Cardiac septum (tissue), 1 donor: ENCODE results near the gene ZBTB7C. TPM values are rescaled to one million over a fixed set of nuclear protein-coding genes. Genes with fewer than 3 reads are reported as not detected.

Experiments
- DNase-seq: peaks from one replicate; pipeline ENCODE4 v3.0.0-alpha.2; 2020; ENCODE audit warnings: low spot score
- intact Hi-C: fragments of 100-400 bp; cut with DNase I; formaldehyde crosslinking; loops from one replicate; pipeline ENCODE4 v1.14.0; 2022
- total RNA-seq: library from RNA; stranded (reverse); fragmentation: NEBNext Ultra II Directional; extraction: Animal tissue kit (Norgen Biotek cat#: 25700); gene quantifications from one replicate; pipeline ENCODE4 v1.2.1, GENCODE V29; 2021
- donor health status: DM: no; HTN: no; CAD: no.

The ZBTB7C gene
- total RNA-seq, 1 donor from 2014 or later, result 8.0 TPM

DNA sequence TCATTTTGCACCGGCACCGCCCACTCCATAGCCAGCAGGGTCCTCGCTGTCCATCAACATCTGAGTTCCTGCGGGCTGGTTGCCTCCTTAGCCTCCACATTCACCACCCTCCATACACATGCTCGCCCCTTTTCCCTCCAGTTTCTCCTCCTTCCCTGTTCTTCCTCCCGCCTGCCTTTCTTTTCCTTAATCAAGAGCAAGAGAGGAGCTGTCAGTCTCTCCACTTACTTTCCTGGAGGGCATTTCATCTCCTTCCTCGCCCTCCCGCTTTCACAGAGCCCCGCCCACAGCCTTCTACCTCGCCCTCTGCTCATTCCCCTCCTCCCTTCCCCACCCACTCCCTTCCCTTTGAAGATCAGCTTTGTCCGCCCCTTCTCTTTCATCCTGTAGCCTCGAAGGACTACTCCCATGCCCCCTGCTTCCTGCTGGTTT is 13.8 kb upstream of the ZBTB7C start:
- no peak for DNase-seq
- intact Hi-C loops, result no loop called here

DNA sequence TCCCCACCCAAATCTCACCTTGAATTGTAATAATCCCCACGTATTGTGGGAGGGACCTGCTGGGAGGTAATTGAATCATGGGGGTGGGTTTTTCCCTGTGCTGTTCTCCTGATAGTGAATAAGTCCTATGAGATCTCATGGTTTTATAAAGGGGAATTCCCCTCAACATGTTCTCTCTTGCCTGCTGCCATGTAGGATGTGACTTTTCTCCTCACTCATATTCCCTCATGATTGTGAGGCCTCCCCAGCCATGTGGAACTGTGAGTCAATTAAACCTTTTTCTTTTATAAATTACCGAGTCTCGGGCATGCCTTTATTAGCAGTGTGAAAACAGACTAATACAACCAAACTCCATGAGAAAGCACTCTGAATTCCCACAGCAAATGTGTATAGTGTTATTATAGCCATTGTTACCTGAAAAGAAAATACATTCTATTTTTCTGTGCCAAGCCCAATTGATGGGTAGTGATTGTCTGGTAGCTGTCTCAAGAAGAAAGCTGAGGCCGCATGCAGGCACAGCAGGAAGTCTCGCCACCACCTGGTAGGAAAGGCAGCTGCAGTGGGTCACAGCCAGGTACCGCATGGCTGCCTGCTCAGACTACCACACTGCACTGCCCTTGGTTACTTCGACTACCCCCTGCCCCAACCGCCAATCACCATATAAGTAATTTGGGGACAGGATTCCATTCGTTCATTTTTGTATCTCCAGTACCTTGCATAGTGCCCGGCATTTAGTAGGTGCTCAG is 10.3 kb upstream of the ZBTB7C start:
- intact Hi-C loops, result no loop called here
- DNase-seq, result no peak

DNA sequence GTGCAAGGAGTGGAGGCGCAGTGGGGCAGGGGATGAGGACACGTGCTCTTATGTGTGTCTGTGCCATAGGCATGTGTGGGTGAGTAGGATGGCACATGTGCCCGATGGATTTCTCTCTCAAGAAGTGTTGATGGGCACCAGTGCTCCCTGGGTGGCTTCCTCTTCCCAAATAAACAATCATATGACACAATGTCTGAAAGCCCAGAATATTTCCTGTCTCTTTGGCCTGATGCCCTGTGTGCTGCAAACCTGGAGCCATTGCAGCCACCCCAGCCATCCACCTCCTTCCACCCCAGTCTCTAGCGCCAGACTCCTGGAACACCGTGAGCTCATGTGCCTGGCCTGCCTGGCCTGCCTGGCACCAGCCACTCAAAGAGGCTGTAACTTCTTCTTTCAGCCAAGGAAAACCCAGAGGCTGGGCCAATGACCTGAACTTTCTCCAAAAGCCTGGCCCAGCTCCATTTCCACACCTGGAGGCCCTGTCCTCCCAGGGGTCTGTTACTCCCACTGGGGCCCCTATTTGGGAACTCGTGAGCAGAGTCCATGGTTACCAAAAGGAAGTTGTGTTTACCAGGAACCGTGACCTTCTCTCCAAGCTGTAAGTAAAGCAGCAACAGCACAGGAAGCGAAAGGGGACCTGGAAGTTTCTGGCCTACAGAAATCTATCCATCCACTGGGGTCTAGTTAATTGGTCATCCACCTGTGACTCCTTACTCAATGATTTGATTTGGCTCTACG is 9.5 kb upstream of the ZBTB7C start:
- DNase-seq, result no peak
- intact Hi-C loops, result no loop called here

DNA sequence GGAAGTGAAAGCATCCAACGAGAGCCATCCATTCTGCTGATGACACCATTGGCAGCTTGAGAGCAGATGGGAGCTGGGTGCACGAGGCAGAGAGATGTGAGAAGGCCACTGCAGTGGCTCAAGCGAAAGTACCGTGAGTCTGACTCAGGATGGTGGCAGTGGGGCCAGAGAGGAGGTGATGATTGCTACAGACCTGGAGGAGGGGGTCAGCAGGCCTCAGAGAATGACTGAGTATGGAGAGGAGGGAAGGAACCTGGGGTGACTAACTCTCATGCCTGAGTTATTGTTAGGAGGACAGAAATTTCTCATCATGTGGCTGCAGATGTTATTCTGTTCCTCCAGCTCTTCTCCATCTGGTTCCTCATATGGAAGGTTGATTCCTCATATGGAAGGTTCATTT is 8.8 kb upstream of the ZBTB7C start:
- intact Hi-C loops, result no loop called here
- DNase-seq, result no peak

DNA sequence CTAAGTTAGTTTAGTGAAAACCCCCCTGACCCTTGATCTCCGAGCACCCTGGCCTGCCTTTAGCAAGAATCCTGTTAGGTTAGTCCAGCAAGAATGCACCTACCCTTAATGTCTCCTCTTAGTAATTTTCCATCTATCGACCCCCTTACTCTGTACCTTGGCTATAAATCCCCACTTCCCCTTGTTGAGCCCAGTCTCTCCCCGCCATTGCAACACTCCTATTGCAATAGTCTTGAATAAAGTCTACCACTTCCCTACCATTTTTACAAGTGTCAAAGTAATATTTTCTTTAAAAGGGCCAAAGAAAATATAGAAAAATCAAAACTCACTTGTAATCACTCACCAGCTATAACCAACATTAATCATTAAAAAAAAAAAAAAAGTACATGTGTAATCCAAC is 4.2 kb upstream of the ZBTB7C start:
- intact Hi-C loops, result no loop called here
- no peak for DNase-seq

DNA sequence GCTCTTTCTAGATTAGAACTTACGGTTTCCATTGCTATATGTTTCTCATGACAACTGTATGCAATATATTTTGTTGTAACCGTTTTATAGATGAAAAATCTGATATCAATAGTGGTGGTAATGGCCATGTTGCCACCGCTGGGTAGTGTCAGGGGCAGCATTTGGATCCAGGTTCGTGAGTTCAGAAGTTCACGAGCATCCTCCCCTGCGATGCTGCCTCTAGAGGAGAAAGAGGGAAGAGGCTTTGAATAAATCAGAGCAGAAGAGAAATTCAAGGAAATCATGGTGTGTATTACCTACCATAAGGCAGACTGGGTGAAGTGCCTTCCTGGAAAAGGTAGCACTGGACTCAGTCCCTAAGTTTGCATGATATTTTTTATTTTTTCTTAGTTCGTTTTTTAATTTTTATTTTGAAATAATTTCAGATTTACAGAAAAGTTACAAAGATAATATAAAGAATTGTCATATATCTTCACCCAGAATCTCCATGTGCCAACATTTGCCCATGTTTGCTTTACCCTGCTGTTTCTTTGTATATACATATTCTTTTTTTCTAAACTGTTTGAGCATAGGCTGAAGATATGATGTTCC is 3.3 kb upstream of the ZBTB7C start:
- intact Hi-C loops, result no loop called here

DNA sequence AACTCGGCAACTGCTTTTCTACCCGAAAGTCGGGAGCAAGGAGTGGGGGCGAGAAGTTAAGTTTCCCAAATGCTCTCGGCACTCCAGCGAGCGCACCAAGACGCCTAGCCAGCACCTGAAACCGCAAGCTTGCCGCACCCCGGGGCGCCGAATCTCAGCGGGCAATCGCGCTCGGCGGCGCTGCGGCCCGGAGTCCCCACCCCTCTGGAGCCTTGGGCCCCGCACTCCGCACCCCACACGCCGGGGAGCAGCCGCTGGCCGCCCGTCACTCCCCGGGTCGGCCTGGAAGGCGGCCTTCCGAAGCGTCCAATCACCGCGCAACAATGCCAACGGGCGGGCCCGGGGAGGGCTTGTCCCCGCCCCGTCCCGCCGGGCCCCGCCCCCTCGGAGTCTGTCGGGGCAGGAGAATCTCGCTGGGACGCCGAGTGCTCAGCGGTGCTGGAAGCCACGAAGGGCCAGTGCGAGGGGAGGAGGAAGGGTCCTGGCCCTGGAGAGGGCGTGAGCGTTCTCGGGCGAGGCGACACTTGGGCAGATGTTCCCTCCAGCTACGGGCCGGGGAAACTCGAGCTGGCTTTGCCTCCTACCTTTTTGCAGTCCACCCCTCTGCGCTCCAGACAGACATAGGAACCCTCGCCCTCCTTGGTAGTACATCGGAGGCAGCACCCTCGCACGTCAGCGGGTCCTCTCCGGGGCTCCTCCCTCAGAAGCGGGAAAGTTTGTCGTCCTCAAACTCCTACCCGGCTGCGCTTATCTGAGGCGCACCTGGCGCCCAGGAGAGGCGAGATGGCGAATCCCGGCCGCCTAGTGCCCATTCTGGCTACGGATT is 1.1 kb upstream of the ZBTB7C start:
- peak; percentile 95 for DNase-seq
- intact Hi-C loops, result no loop called here

More for the DNA sequence above, 3.3 kb upstream of the ZBTB7C start:
- no peak for DNase-seq

DNA sequence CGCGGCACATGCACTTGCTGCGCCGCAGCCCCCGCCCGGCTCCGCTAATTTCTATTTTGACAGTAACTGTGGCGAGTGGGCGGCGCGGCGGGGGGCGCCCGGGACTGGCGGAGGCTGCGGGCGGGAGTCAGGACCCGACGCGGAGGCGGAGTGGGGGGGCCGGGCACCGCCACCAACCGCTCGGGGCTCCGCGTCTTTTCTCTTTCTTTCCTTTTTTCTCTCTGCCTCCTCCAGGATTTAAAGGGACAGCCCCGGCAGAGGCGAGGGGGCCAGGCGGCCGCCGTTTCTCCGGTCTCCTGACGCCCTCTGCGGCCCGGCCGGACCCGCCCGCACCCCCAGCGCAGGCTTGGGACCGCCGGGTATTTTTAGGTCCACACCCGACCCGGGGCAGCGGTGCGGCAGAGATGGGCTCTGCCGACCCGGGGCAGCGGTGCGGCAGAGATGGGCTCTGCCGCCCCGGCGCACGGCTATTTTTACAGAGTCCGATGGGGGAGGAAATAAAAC is 460 bp upstream of the ZBTB7C start:
- DNase-seq, result no peak
- intact Hi-C loops, result loop anchor here (5.0 kb wide), 1 partner anchor 33 kb away; no protein-coding TSS in a partner anchor

DNA sequence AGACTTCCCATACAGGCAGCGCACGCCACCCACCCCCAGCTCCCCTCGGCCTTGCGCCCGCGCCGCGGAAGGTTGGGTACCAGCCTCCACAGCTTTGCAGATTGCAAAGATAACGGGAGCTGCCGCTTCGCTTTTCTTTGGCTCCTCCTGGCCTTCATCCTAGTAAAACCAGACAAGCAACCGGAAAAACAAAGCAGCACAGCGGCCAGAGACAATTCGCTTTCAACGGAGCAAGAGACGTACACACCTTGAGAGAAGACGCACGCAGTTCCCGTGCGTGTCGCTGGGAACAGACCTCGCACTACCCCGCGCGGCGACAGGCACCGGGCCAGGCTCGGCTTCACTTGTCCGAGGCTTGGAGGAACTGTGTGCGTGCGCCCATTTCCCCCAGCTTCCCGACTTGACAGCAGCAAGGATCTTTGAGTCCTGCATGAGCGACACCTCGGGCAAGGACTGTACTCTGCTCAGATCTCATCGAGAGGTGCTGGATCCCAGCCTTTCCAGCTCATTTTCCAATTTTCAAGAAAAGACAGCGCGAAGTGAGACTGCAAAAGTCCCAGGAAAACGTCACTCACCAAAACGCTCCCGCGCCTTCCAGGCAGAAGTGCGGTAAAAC is 964 bp downstream of the ZBTB7C start:
- intact Hi-C loops, result loop anchor here (5.0 kb wide), 1 partner anchor 34 kb away; no protein-coding TSS in a partner anchor
- no peak for DNase-seq

DNA sequence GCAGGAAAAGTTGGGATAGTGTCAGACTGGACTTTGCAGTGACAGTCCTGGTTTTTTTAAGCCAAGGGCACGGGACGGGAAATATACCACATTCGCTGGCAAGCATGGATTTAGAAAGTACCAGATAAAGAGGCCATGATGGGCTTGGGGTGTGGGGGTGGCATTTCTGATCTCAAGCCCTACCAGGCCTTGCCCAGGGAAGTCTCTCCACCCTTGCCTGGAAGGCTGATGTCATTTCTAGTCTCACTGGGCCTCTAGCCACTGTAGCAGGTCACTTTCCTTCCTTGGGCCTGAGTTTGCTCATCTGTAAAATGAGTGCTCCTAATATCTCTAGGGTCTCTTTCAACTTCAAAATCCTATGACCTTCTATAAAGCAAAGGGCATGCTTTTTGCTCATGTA is 1.8 kb downstream of the ZBTB7C start:
- intact Hi-C loops, result loop anchor here (5.0 kb wide), 1 partner anchor 35 kb away; no protein-coding TSS in a partner anchor
- DNase-seq, result no peak

DNA sequence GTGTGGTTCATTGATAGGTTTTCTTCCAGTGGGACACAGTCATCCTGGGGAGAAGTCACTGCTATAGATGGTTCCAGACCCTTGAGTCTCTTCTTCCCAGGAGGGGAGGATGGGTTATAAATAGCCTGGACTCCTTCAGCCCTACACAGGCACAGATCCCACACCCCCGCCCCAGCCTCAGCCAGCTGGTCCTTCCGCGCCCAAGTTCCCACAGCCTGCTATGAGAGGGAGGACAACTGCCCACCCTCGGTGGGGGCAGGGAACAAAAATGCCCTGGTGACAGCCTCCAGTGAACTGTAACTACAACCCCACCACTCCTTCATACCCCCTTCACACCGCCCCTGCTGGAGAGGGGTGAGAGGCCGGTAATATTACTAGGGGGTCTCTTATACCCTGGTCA is 3.2 kb downstream of the ZBTB7C start:
- no peak for DNase-seq
- intact Hi-C loops, result loop anchor here (5.0 kb wide), 1 partner anchor 36 kb away; no protein-coding TSS in a partner anchor

DNA sequence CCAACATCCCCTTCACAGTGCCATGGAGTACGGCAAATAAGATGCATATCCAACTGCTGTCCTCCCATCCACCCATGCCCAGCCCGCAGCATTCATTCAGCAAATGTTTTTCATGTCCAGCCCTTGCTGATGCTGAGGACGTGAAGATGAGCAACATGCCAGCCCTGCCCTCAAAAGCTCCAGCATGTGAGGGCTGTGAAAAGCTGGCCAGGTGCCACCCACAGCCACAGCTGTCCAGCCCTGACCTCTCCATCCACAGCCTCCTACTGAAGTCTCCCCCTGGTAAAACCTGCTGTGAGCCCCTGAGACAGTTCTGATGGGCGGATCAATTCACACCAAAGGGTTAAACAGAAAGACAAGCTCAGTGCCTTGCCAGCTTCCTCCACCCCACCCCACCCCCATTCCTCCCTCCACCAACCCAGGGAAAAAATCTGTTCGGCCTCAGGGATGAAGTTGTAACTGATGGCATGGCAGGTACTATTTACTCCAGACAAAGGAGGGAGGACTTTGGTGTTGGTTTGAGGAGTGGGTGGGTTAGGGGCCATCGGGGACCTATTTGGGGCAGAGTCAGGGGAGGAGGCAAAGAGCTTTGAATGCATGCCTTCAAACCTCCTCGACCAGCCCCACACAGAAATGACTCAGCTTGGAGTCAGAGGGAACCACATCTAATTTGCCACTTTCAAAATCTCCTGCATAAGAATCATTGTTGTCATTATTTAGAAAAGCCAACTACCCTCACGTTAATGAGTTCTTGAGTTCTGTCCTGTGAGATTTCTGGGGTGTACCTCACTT is 4.3 kb downstream of the ZBTB7C start:
- intact Hi-C loops, result loop anchor here (5.0 kb wide), 1 partner anchor 37 kb away; no protein-coding TSS in a partner anchor

DNA sequence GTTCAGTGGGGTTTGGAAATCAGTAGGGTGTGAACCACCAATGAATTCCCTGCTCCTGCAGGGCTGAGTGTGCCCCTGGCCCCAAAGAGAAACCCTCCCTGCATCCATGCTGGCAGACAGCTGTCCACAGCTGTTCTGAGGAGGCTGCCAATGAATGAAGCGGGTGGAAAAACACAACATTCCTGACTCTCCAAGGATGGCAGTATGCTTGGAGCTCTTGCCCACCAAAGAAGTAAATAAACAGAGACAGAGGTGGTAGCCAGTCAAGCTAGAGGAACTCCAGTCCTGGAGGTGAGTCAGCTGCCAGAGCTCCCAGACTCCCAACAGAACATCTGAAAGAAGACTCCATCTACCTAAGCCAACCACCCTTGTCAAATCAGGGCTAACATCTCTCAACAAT is 6.2 kb downstream of the ZBTB7C start:
- DNase-seq, result no peak
- intact Hi-C loops, result no loop called here

More for the DNA sequence above, 4.3 kb downstream of the ZBTB7C start:
- DNase-seq, result no peak

DNA sequence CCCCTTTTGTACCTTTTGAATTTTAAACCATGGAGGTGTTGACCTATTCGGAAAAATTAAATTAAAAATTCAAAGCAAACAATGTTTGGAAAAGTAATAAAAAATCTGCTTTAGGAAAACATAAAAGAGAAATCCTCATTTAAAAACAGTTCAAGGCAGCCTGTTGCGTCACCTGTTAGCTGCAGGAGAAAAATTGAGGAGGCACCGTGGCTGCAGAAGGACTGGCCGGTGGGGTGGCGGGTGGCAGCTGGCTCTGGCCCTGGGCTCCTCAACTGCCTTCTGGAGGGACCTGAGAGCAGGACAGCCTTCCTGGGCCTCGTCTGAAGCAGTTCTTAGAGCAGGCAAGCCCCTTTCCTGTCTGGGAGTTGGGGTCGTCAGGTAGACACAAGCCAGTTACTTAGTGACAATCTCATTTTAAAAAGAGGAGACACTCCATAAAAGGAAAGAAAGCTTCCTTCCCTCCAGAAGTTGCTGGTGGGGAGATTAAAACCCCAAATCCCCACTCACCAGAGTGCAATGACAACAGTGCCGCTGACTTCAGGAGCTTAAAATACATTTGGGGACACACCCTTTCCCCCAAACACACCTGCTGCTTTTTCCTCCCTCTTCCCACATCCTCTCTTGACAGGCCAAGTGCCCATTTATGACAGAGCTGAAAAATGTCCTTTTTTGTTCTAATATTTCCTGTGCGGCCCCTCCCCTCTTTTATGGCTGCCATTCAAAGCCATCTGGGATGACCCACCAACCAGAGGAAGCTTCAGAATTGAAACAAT is 9.7 kb downstream of the ZBTB7C start:
- no peak for DNase-seq
- intact Hi-C loops, result no loop called here

DNA sequence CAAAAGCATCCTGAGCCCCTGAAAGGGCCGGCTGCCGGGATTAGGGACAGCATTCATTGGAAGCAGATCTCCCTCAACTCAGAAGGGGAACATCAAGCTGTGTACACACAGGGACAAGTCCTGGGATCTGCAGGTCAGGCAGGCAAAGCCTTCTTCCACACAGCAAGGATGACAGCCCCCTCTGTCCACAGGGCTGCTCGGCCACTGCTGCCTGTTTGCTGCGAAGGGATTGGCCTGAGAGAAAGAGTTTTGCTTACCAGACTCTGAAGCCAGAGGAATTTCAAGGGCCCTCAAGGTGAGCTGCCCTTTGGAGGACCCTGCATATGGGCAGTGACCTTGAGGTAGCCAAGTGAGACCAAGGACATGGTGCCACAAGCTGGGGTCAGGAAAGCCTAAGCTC is 11.1 kb downstream of the ZBTB7C start:
- DNase-seq, result no peak
- intact Hi-C loops, result no loop called here

DNA sequence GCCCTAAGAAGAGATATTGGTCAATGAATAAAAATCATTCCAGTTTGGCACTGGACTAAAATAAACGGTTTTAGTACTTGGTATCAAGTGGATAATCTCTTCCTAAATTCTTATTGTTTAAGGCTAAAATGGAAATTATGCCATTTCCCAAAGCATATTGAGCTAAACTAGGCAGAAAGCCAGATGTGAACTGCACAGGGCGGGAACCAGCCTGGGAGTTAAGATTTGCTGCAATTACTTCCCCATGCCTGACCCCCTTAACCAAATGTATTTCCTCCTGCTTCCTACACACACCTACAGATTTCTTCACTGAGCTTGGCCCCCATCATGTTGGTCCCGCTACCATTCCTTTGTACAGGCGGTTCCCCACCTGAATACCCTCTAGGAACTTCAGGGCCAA is 12.2 kb downstream of the ZBTB7C start:
- intact Hi-C loops, result no loop called here
- DNase-seq, result no peak

DNA sequence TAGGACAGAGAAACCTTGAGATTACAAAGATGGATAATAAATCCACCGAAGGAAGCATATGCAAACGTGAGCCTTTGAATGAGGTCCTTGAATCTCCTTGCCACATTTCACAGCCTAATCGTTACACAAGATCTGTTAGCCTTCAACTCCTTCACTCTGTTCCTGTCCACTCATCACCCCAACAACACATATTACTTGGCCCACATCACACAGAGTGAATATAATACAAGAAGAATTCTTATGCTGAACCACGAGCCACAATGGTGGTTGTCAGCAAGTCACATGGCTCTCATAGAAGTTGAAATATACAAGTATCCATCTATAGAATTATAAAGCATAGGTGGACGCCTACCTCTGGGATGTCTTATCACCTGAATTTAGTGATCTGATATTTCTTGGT is 12.6 kb downstream of the ZBTB7C start:
- DNase-seq, result no peak
- intact Hi-C loops, result no loop called here

DNA sequence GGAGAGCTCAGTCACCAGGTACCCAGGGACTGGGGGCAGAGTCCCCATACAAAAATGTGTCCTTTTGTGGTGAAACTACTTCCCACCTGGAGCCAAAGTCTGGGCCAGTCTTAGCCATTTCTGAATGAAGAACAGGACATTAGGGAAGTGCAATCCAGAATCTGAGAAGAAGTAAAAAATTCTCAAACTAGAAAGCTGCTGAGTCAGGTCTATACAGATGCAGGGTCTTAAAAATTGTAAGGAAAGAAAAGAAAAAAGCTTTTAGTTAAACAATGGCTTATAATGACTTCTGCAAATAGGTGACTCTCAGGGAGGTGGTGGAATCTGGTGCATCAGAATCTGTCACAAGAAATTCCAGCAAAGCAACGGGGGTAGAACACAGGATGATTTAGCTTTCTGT is 13.5 kb downstream of the ZBTB7C start:
- intact Hi-C loops, result no loop called here
- DNase-seq, result no peak
